Measurements from ENCODE around the gene ZAP70.

The ZAP70 gene

DNA sequence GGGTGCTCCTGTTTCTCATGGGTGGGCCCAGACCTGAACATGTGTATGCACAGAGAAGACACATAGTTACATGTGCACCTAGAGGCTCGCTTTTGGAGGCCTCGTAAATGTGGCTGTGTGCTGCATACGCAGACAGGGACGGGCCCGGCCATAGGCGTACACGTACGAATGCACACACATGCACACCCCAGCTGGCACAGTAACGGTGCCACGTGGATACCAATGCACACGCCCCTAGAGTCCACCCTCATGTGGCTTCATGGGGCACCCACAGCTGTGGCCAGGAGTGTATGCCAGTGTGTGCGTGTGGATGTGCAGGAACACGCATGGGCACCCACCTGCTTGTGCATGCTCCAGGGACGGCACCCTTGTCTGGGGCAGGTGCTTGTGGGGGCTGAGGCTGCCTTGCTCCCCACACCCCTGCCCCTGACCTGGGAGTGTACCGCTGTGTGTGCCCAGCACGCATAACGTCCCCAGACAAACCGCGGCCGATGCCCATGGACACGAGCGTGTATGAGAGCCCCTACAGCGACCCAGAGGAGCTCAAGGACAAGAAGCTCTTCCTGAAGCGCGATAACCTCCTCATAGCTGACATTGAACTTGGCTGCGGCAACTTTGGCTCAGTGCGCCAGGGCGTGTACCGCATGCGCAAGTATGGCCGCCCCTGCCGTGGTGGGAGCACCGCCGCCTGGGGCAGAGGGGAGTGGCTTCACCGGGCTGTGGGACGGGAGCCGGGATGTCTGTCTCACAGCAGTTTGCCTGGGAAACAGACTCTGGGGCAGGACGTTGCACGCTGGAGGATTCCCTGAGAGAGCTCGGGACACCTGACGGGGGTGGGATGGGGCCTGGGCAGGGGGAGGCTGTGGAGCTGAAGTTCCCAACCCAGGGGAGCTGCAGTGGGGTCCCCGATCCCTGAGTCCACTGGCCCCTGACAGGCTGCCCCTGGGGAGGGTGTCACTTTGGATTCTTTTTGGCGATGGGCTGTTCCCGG, 21.0 kb downstream of the ZAP70 start:
- H3K4me3 ChIP-seq (replicated peaks; ENCODE audit: low read depth, low read length) = no peak overlapping the region
- no peak for DNase-seq (ENCODE audit: extremely low read depth, low read depth)
- no peak for TF ChIP-seq CTCF (IDR thresholded peaks at IDR 0.05; ENCODE audit: low read depth, low read length, missing control alignments)

GRCh38 chr2:97735161-97735561, 21.8 kb downstream of the ZAP70 start:
- no peak for TF ChIP-seq CTCF (IDR thresholded peaks at IDR 0.05; ENCODE audit: low read depth, low read length, missing control alignments)
- DNase-seq (ENCODE audit: extremely low read depth, low read depth) = no peak
- H3K4me3 ChIP-seq (replicated peaks; ENCODE audit: low read depth, low read length) = no peak overlapping the region

DNA sequence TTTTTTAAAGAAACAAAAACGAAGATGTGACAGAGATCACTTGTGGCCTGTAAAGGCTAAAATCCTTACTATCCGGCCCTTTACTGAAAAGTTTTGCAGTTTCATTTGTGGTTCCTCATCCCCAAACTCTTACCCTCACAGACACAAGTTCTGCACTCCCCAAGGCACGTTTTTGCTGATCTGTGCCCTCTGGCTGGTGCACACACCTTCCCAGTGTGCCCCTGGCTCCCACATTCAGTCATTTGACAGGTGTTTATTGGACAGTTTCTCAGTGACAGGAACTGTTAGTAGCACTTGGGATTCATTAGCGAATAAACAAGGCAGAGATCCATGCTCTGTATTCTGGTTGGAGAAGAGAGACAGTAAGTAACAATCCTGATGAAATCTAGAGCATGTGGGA, 22.8 kb downstream of the ZAP70 start:
- DNase-seq (ENCODE audit: extremely low read depth, low read depth) = no peak
- no peak for TF ChIP-seq CTCF (IDR thresholded peaks at IDR 0.05; ENCODE audit: low read depth, low read length, missing control alignments)
- H3K4me3 ChIP-seq (replicated peaks; ENCODE audit: low read depth, low read length) = no peak overlapping the region

DNA sequence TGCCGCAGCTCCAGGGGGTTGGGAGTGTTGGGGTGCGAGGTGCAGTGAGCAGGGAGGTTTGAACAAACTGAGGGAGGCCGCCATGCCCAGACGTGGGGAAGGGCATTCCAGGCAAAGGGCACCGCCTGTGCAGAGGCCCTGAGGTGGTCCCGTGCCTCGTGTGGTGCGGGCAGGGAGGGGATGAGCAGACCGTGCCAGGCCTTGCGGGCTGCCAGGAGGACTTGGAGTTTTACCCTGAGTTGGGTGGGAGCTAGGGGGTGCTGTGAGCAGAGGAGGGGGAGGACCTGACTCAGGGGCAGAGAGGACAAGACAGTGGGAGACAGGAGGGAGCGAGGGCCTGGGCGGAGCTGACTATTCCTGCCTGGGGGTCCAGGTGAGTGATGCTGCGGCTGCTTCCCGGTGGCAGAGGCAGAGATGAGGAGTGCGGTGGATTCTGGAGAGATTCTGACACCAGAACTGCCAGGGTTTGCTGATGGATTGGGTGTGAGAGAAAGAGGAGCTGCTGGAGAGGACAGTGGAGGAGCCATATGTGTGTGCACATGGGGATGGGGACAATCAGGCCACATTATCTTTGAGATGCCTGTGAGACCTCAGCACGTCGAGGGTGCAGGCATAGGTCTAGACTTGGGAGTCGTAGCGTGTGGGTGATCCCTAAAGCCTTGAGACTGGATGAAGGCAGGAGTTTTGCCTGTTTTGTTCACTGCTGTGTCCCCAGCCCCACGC, 23.4 kb downstream of the ZAP70 start:
- TF ChIP-seq CTCF (IDR thresholded peaks at IDR 0.05; ENCODE audit: low read depth, low read length, missing control alignments) = no peak
- no peak overlapping the region for H3K4me3 ChIP-seq (replicated peaks; ENCODE audit: low read depth, low read length)
- no peak for DNase-seq (ENCODE audit: extremely low read depth, low read depth)

DNA sequence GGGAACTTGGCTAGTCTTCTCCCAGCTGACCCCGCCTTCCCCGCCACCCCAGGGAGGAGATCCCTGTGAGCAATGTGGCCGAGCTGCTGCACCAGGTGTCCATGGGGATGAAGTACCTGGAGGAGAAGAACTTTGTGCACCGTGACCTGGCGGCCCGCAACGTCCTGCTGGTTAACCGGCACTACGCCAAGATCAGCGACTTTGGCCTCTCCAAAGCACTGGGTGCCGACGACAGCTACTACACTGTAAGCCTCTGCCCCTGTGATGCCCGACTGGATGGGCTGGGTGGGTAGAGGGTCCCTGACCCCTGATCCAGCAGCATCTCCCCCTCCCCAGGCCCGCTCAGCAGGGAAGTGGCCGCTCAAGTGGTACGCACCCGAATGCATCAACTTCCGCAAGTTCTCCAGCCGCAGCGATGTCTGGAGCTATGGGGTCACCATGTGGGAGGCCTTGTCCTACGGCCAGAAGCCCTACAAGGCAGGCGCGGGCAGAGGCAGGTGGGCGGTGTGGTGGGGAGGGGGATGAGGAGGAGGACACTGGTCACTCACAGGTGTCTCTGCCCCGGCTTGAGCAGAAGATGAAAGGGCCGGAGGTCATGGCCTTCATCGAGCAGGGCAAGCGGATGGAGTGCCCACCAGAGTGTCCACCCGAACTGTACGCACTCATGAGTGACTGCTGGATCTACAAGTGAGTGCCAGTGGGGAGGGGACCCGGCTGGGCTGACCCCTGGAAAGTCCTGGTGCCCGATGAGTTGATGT, 24.2 kb downstream of the ZAP70 start:
- no peak overlapping the region for H3K4me3 ChIP-seq (replicated peaks; ENCODE audit: low read depth, low read length)
- no peak for DNase-seq (ENCODE audit: extremely low read depth, low read depth)
- TF ChIP-seq CTCF (IDR thresholded peaks at IDR 0.05; ENCODE audit: low read depth, low read length, missing control alignments) = no peak

GRCh38 chr2:97738179-97739019, 25.0 kb downstream of the ZAP70 start:
- no peak overlapping the region for H3K4me3 ChIP-seq (replicated peaks; ENCODE audit: low read depth, low read length)
- no peak for DNase-seq (ENCODE audit: extremely low read depth, low read depth)
- TF ChIP-seq CTCF (IDR thresholded peaks at IDR 0.05; ENCODE audit: low read depth, low read length, missing control alignments) = no peak
